CD14-positive monocyte (primary cell): ENCODE data around the gene VASN. TPM values are rescaled to one million over a fixed set of nuclear protein-coding genes. Genes with fewer than 3 reads are reported as not detected.

Source experiments
- DNase-seq, 3 donors: peaks; one replicate each; pipeline ENCODE4 v3.0.0-alpha.2; 2011 to 2022
- H2AFZ ChIP-seq: 2 replicates; pipeline ENCODE4 v1.6.0; 2012; ENCODE audit warnings: mild to moderate bottlenecking, low read depth, low read length, inconsistent platforms; ENCODE audit not compliant: insufficient read depth, poor library complexity, severe bottlenecking
- H3K27ac ChIP-seq, 2 donors: 1 replicate in 1 of 2; 2 replicates in 1 of 2; pipeline ENCODE4 v1.5.1; 2012 to 2013; ENCODE audit warnings: low read length in 2 of 2, control low read depth in 1 of 2, inconsistent platforms in 1 of 2, low read depth in 1 of 2, mild to moderate bottlenecking in 1 of 2
- H3K27me3 ChIP-seq, 2 donors: one replicate each; pipeline versions ENCODE4 v1.6.0 to v1.6.1; 2011 to 2013; ENCODE audit warnings: low read length in 2 of 2; ENCODE audit not compliant: control insufficient read depth in 2 of 2, insufficient read depth in 2 of 2
- H3K36me3 ChIP-seq, 2 donors: replicated peaks in 1 of 2; 1 replicate in 1 of 2; 2 replicates in 1 of 2; pipeline versions ENCODE4 v1.5.1 to v1.6.1; 2012 to 2013; ENCODE audit warnings: low read length in 2 of 2, control low read depth in 1 of 2, inconsistent platforms in 1 of 2, mild to moderate bottlenecking in 1 of 2; ENCODE audit not compliant: insufficient read depth in 2 of 2, control insufficient read depth in 1 of 2
- H3K4me1 ChIP-seq, 2 donors: 1 replicate in 1 of 2; 2 replicates in 1 of 2; pipeline versions ENCODE4 v1.5.1 to v1.6.1; 2012 to 2013; ENCODE audit warnings: low read length in 2 of 2, control low read depth in 1 of 2, inconsistent platforms in 1 of 2, mild to moderate bottlenecking in 1 of 2, moderate library complexity in 1 of 2; ENCODE audit not compliant: insufficient read depth in 2 of 2, control insufficient read depth in 1 of 2
- H3K4me2 ChIP-seq: replicated peaks from 2 replicates; pipeline ENCODE3; 2012; ENCODE audit warnings: low read length, moderate library complexity, mild to moderate bottlenecking; ENCODE audit not compliant: poor library complexity, severe bottlenecking; ENCODE audit errors: extremely low read depth
- H3K4me3 ChIP-seq, 3 experiments: fragments of 200-600 bp in 1 of 3; sonication (generic) in 1 of 3; replicated peaks in 1 of 3; 1 replicate in 2 of 3; 2 replicates in 1 of 3; pipeline ENCODE4 v1.5.1; 2011 to 2013; ENCODE audit warnings: low read length in 3 of 3, mild to moderate bottlenecking in 3 of 3, control low read depth in 2 of 3, low read depth in 2 of 3, inconsistent platforms in 1 of 3, moderate library complexity in 1 of 3
- H3K79me2 ChIP-seq: 2 replicates; pipeline ENCODE4 v1.6.0; 2012; ENCODE audit warnings: mild to moderate bottlenecking, control low read depth, inconsistent platforms, low read length, moderate library complexity; ENCODE audit not compliant: insufficient read depth
- H3K9ac ChIP-seq: 2 replicates; pipeline ENCODE4 v1.6.0; 2017; ENCODE audit warnings: low read length, mild to moderate bottlenecking; ENCODE audit not compliant: insufficient read depth, poor library complexity, severe bottlenecking
- H3K9me3 ChIP-seq, 2 donors: replicated peaks in 1 of 2; 1 replicate in 1 of 2; 2 replicates in 1 of 2; pipeline versions ENCODE4 v1.5.1 to v1.6.1; 2012 to 2013; ENCODE audit warnings: low read length in 2 of 2, control low read depth in 1 of 2; ENCODE audit not compliant: control insufficient read depth in 1 of 2, insufficient read depth in 1 of 2
- H4K20me1 ChIP-seq: 2 replicates; pipeline ENCODE4 v1.6.0; 2012; ENCODE audit warnings: mild to moderate bottlenecking, low read length, control low read depth, moderate library complexity; ENCODE audit not compliant: insufficient read depth
- H3K27ac Mint-ChIP-seq, 7 donors: one replicate each; pipeline ENCODE4 v1.8.0; 2020; ENCODE audit warnings: mild to moderate bottlenecking in 7 of 7, mixed read lengths in 7 of 7, moderate library complexity in 6 of 7, inconsistent platforms in 2 of 7
- H3K27me3 Mint-ChIP-seq, 3 donors: one replicate each; pipeline ENCODE4 v1.8.0; 2021 to 2022; ENCODE audit warnings: low read depth in 3 of 3, mild to moderate bottlenecking in 3 of 3, mixed read lengths in 3 of 3, moderate library complexity in 3 of 3, inconsistent platforms in 1 of 3
- H3K36me3 Mint-ChIP-seq, 2 donors: one replicate each; pipeline ENCODE4 v1.8.0; 2020; ENCODE audit warnings: mixed read lengths in 2 of 2, inconsistent platforms in 1 of 2, mild to moderate bottlenecking in 1 of 2
- H3K4me1 Mint-ChIP-seq: one replicate; pipeline ENCODE4 v1.8.0; 2020; ENCODE audit warnings: mild to moderate bottlenecking, mixed read lengths
- H3K4me3 Mint-ChIP-seq, 2 donors: one replicate each; pipeline ENCODE4 v1.8.0; 2020; ENCODE audit warnings: mild to moderate bottlenecking in 2 of 2, mixed read lengths in 2 of 2, moderate library complexity in 1 of 2
- H3K9me3 Mint-ChIP-seq, 7 donors: one replicate each; pipeline ENCODE4 v1.8.0; 2020 to 2022; ENCODE audit warnings: mixed read lengths in 7 of 7, mild to moderate bottlenecking in 6 of 7, moderate library complexity in 6 of 7, inconsistent platforms in 2 of 7
- WGBS: methylation state at CpG from one replicate; pipeline ENCODE4 v1.1.5; 2013; ENCODE audit warnings: missing lambda C conversion rate; ENCODE audit not compliant: insufficient coverage; 5-methylcytosine and 5-hydroxymethylcytosine counted together
- intact Hi-C, 2 donors: fragments of 100-400 bp; cut with micrococcal nuclease; formaldehyde crosslinking; loops; one replicate each; pipeline versions ENCODE4 v1.15.0 to v1.15.1; 2023
- polyA plus RNA-seq, 3 donors: library from polyadenylated mRNA; depleted of rRNA in 1 of 3; unstranded in 2 of 3; stranded (reverse) in 1 of 3; fragments of 300-500 nt in 2 of 3; fragments of >200 nt in 1 of 3; fragmentation: Illumina TruSeq in 2 of 3; gene quantifications; 1 replicate in 2 of 3; 2 replicates in 1 of 3; pipeline ENCODE4 v1.2.3, GENCODE V29; 2012 to 2021
- TF ChIP-seq, protein P1 (sequence below): fragments of 200-600 bp; IDR thresholded peaks from one replicate; pipeline ENCODE4 v1.8.0; 2022; ENCODE audit warnings: antibody characterized with exemption, mild to moderate bottlenecking

VASN gene
- polyA plus RNA-seq, 3 donors, result 0.03 TPM; not detected in 2

DNA sequence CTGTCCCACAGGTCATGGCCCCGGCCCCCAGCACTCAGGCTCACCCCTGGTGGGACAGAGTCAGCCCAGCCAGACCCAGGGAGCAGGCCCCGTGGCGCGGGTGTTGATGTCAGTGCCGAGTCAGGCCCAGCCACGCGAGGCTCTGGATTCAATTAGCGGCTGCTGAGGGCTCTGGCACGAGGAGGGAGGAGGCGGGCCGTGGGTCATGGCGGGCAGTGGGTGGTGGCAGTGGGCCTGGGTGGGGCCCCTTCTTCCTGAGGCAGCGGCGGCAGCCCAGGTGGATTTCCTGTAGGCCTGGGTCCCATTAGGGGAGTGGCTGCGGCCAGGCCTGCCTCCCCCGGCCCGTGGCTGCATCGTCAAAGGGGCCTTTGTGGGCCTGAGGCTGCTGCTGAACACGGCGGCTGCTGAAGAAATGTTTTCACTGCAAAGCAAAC lies 12.9 kb downstream of the VASN start:
- no peaks in the 10 kb centered on the region for H3K9me3 Mint-ChIP-seq
- H3K36me3 ChIP-seq, result peaks cover 90 to 94% of the 10 kb centered on the region in 2 donors
- WGBS, result 73% methylated on average over 12 of the region's 20 CpGs
- no peaks in the 10 kb centered on the region for H3K79me2 ChIP-seq
- H3K9me3 ChIP-seq, result no peaks in the 10 kb centered on the region
- no peak overlapping the region for H3K27ac ChIP-seq
- peaks cover 98% of the 10 kb centered on the region for H4K20me1 ChIP-seq
- intact Hi-C loops, result no loop called here
- no peak overlapping the region for H3K4me3 ChIP-seq
- H3K27me3 ChIP-seq, result no peaks in the 10 kb centered on the region
- no peak overlapping the region for H3K27ac Mint-ChIP-seq
- H3K36me3 Mint-ChIP-seq, result peaks cover 40 to 85% of the 10 kb centered on the region in 2 donors
- no peaks in the 10 kb centered on the region for H3K4me1 Mint-ChIP-seq
- H3K9ac ChIP-seq, result no peak overlapping the region
- TF ChIP-seq, protein P1, sequence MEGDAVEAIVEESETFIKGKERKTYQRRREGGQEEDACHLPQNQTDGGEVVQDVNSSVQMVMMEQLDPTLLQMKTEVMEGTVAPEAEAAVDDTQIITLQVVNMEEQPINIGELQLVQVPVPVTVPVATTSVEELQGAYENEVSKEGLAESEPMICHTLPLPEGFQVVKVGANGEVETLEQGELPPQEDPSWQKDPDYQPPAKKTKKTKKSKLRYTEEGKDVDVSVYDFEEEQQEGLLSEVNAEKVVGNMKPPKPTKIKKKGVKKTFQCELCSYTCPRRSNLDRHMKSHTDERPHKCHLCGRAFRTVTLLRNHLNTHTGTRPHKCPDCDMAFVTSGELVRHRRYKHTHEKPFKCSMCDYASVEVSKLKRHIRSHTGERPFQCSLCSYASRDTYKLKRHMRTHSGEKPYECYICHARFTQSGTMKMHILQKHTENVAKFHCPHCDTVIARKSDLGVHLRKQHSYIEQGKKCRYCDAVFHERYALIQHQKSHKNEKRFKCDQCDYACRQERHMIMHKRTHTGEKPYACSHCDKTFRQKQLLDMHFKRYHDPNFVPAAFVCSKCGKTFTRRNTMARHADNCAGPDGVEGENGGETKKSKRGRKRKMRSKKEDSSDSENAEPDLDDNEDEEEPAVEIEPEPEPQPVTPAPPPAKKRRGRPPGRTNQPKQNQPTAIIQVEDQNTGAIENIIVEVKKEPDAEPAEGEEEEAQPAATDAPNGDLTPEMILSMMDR, result no peak
- no peak for DNase-seq
- no peaks in the 10 kb centered on the region for H3K4me1 ChIP-seq
- no peak overlapping the region for H2AFZ ChIP-seq
- no peak overlapping the region for H3K4me2 ChIP-seq
- H3K27me3 Mint-ChIP-seq, result no peaks in the 10 kb centered on the region
- no peak overlapping the region for H3K4me3 Mint-ChIP-seq

DNA sequence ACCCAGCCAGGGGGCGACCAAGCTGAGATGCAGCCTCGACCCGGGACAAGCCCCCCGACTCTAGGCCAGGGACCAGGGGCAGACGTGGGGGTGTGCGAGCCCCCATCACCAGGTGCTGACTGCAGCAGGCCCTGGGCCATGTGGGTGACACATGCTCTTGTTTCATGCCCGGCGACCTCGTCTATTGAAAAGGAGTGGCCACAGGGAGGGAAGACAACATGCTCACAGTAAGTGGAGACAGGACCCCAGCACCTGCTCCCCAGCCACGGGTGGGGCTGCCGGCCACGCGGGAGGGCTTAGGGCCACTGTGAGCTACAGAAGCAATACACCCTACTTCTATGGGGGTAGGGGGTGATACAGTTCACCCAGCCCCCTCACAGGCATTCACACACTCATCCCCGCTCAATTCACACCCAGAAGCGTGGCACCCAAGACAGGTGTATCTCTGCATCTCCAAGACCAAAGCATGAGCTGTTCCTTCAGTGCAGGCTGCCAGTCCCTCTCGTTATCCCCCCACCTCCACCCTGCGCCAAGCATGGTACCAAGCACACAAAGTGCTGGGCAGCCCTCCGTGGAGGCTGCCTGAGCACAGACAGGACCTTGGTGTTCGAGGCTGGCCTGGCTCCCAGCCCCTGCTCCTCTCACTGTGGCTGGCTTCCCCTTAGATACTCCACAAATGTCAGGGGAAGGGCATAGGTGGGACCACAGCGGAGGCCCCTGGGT lies 13.6 kb downstream of the VASN start:
- H3K36me3 ChIP-seq, result peaks cover 95 to 99% of the 10 kb centered on the region in 2 donors
- Mint-ChIP-seq H3K4me1 (no peaks in the 10 kb centered on the region), H3K36me3 (peaks cover 46 to 86% of the 10 kb centered on the region in 2 donors), H3K27ac (peak overlapping the region in 2 of 7 donors; percentile 63 to 69), H3K27me3 (no peaks in the 10 kb centered on the region), H3K4me3 (no peak overlapping the region), H3K9me3 (no peaks in the 10 kb centered on the region)
- no peak overlapping the region for H3K4me3 ChIP-seq
- H3K79me2 ChIP-seq, result no peaks in the 10 kb centered on the region
- intact Hi-C loops, result no loop called here
- no peak overlapping the region for H3K9ac ChIP-seq
- H4K20me1 ChIP-seq, result peaks cover 100% of the 10 kb centered on the region
- no peak overlapping the region for H3K4me2 ChIP-seq
- no peak overlapping the region for H3K27ac ChIP-seq
- WGBS, result 92% methylated on average over 12 of the region's 20 CpGs
- H2AFZ ChIP-seq, result no peak overlapping the region
- DNase-seq, result no peak
- TF ChIP-seq, protein P1, result no peak
- H3K4me1 ChIP-seq, result no peaks in the 10 kb centered on the region
- no peaks in the 10 kb centered on the region for H3K27me3 ChIP-seq
- no peaks in the 10 kb centered on the region for H3K9me3 ChIP-seq
